HG02588 (cell line): Measurements from ENCODE around the gene RBP3.

Experiments used
- ATAC-seq: cut with Tn5 transposase; IDR thresholded peaks from one replicate; pipeline ENCODE4 v1.9.1; 2021; ENCODE audit warnings: mild to moderate bottlenecking, moderate library complexity; ENCODE audit not compliant: unreplicated experiment

The RBP3 gene

GRCh38 chr10:47336387-47337134, 11.6 kb upstream of the RBP3 start:
- ATAC-seq = no peak

GRCh38 chr10:47337310-47337709, 10.9 kb upstream of the RBP3 start:
- no peak for ATAC-seq

- ATAC-seq = no peak
Observed at GRCh38 chr10:47339186-47339735, 8.9 kb upstream of the RBP3 start.

GRCh38 chr10:47339759-47340607, 8.2 kb upstream of the RBP3 start:
- ATAC-seq = no peak

GRCh38 chr10:47340608-47341170, 7.5 kb upstream of the RBP3 start:
- ATAC-seq = no peak

- no peak for ATAC-seq
Observed at GRCh38 chr10:47344996-47345870, 2.9 kb upstream of the RBP3 start.

GRCh38 chr10:47346581-47347302, 1.4 kb upstream of the RBP3 start:
- ATAC-seq = no peak

GRCh38 chr10:47347303-47347675, 874 bp upstream of the RBP3 start:
- no peak for ATAC-seq

- ATAC-seq = no peak
Observed at GRCh38 chr10:47348661-47349470, 703 bp downstream of the RBP3 start.

GRCh38 chr10:47349516-47349915, 1.4 kb downstream of the RBP3 start:
- no peak for ATAC-seq

- no peak for ATAC-seq
Observed at GRCh38 chr10:47349941-47350371, 1.8 kb downstream of the RBP3 start.

- ATAC-seq = no peak
Observed at GRCh38 chr10:47350671-47351640, 2.8 kb downstream of the RBP3 start.

GRCh38 chr10:47351899-47352815, 4.0 kb downstream of the RBP3 start:
- no peak for ATAC-seq

- ATAC-seq = no peak
Observed at GRCh38 chr10:47353351-47353750, 5.2 kb downstream of the RBP3 start.

GRCh38 chr10:47354165-47354564, 6.0 kb downstream of the RBP3 start:
- no peak for ATAC-seq

GRCh38 chr10:47354900-47355299, 6.7 kb downstream of the RBP3 start:
- ATAC-seq = no peak

- no peak for ATAC-seq
Observed at GRCh38 chr10:47356708-47357107, 8.5 kb downstream of the RBP3 start.
